ENCODE measurements around the gene CCL21.

DNA sequence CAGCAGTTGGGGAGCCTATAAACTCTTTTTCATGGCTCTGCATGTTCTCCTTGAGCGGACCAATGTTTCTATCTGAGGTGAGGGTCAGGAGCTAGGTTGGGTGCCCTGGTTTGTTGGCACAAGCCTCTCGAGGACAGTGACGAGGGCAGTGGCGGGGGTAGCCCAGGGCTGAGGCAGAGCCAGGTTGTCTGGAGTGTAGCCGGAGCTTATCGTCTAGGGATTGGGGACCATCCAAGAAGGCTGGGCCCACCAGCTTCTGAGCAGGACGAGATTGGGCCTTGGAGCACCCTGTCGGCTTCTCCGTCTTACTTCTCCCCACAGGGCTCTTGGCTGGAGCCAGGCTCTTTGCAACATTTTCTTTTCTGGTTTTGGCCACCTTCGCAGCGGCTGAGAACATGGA lies 13.2 kb upstream of the CCL21 start:
- no peak for TF ChIP-seq CTCF (IDR thresholded peaks at IDR 0.05)
- TF ChIP-seq POLR2A (IDR thresholded peaks at IDR 0.05; ENCODE audit: low read length), result no peak
- no peak for TF ChIP-seq CEBPB (IDR thresholded peaks at IDR 0.05)
- no peak for TF ChIP-seq SMC3 (IDR thresholded peaks at IDR 0.05)
- no peak for TF ChIP-seq MYC (IDR thresholded peaks at IDR 0.05; ENCODE audit: borderline replicate concordance, low read length)
- TF ChIP-seq JUNB (IDR thresholded peaks at IDR 0.05), result no peak
- TF ChIP-seq MAX (IDR thresholded peaks at IDR 0.05), result no peak
- no peak for TF ChIP-seq KDM1A (IDR thresholded peaks at IDR 0.05; ENCODE audit: low read depth)
- TF ChIP-seq, protein P1, sequence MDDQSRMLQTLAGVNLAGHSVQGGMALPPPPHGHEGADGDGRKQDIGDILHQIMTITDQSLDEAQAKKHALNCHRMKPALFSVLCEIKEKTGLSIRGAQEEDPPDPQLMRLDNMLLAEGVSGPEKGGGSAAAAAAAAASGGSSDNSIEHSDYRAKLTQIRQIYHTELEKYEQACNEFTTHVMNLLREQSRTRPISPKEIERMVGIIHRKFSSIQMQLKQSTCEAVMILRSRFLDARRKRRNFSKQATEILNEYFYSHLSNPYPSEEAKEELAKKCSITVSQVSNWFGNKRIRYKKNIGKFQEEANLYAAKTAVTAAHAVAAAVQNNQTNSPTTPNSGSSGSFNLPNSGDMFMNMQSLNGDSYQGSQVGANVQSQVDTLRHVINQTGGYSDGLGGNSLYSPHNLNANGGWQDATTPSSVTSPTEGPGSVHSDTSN (IDR thresholded peaks at IDR 0.05), result no peak
- TF ChIP-seq KDM5A (IDR thresholded peaks at IDR 0.05), result no peak
- TF ChIP-seq MAZ (IDR thresholded peaks at IDR 0.05; ENCODE audit: borderline replicate concordance, low read depth, low read length), result no peak
- no peak for TF ChIP-seq RAD21 (conservative IDR thresholded peaks at IDR 0.05 in 1 of 2, IDR thresholded peaks at IDR 0.05 in 1 of 2)
